K562 (cell line): ENCODE results near the gene ACSL6. TPM values are rescaled to one million over a fixed set of nuclear protein-coding genes. Genes with fewer than 3 reads are reported as not detected.

Experiments
- ARID1B ChIP-seq: fragments of 450-650 bp; IDR thresholded peaks from 2 replicates; pipeline ENCODE4 v1.6.1; 2016; ENCODE audit warnings: antibody characterized with exemption, mild to moderate bottlenecking, inconsistent platforms
- ARID4B ChIP-seq: sonication (generic); formaldehyde crosslinking; IDR thresholded peaks from 2 replicates; pipeline ENCODE4 v1.8.0; 2022; ENCODE audit warnings: mild to moderate bottlenecking, missing genetic modification reagents
- CBFB ChIP-seq: sonication (generic); formaldehyde crosslinking; IDR thresholded peaks from 2 replicates; pipeline ENCODE4 v1.4.0; 2020; ENCODE audit warnings: mild to moderate bottlenecking, missing genetic modification reagents
- CREB1 ChIP-seq, 2 experiments: sonication (generic) in 1 of 2; formaldehyde crosslinking in 1 of 2; IDR thresholded peaks; 2 replicates each; pipeline versions ENCODE4 v1.6.1 to v1.8.0; 2012 to 2022; ENCODE audit warnings: inconsistent platforms in 1 of 2, mild to moderate bottlenecking in 1 of 2, missing genetic modification reagents in 1 of 2, moderate library complexity in 1 of 2
- EP300 ChIP-seq: IDR thresholded peaks from 2 replicates; pipeline ENCODE4 v1.6.1; 2012; ENCODE audit warnings: low read length, improper control_type of control experiment
- MAX ChIP-seq: sonication (generic); formaldehyde crosslinking; IDR thresholded peaks from 2 replicates; pipeline ENCODE4 v1.9.0; 2022; ENCODE audit warnings: mild to moderate bottlenecking, missing genetic modification reagents
- NFE2 ChIP-seq: IDR thresholded peaks from 2 replicates; pipeline ENCODE4 v1.6.1; 2014; ENCODE audit warnings: antibody characterized with exemption, low read depth
- STAT5A ChIP-seq: IDR thresholded peaks from 2 replicates; pipeline ENCODE4 v1.6.1; 2012; ENCODE audit warnings: low read length, inconsistent platforms, borderline replicate concordance
- TAF1 ChIP-seq: IDR thresholded peaks from 2 replicates; pipeline ENCODE4 v1.6.1; 2011; ENCODE audit warnings: mild to moderate bottlenecking, low read length, moderate library complexity; ENCODE audit not compliant: insufficient read depth, control insufficient read depth, severe bottlenecking; ENCODE audit errors: extremely low read depth
- TOE1 ChIP-seq, 2 experiments: fragments of 450-650 bp in 1 of 2; sonication (generic) in 1 of 2; formaldehyde crosslinking in 1 of 2; IDR thresholded peaks; 2 replicates each; pipeline versions ENCODE4 v1.7.1 to v1.8.0; 2016 to 2022; ENCODE audit warnings: borderline replicate concordance in 2 of 2, mild to moderate bottlenecking in 2 of 2, antibody characterized with exemption in 1 of 2, inconsistent platforms in 1 of 2, low read depth in 1 of 2, missing genetic modification reagents in 1 of 2, moderate library complexity in 1 of 2
- ZNF395 ChIP-seq: fragments of 200-800 bp; sonication (Bioruptor generic); IDR thresholded peaks from 2 replicates; pipeline ENCODE4 v1.6.1; 2017; ENCODE audit warnings: missing genetic modification characterization, missing compliant biosample characterization
- polyA plus RNA-seq, 8 experiments: library from polyadenylated mRNA; depleted of rRNA in 4 of 8; stranded (reverse) in 5 of 8; unstranded in 3 of 8; fragments of >200 nt; fragmentation: Nextera tagmentation in 2 of 8; fragmentation: Illumina TruSeq in 1 of 8; extraction: Ambion mirVana in 2 of 8; extraction: Trizol in 1 of 8; gene quantifications; 2 replicates each; pipeline versions ENCODE4 v1.2.1 to v1.2.3, GENCODE V29; 2011 to 2014; ENCODE audit warnings: inconsistent platforms in 1 of 8, missing spikeins in 1 of 8
- total RNA-seq, 7 experiments: library from RNA; depleted of rRNA in 6 of 7; stranded (reverse); fragments of >200 nt in 6 of 7; fragmentation: Illumina TruSeq in 2 of 7; extraction: Trizol in 2 of 7; gene quantifications; 2 replicates each; pipeline versions ENCODE4 v1.2.1 to v1.2.3, GENCODE V29; 2011 to 2021; ENCODE audit warnings: low replicate concordance in 1 of 7
- TF ChIP-seq, protein P1 (sequence below): fragments of 450-650 bp; IDR thresholded peaks from 2 replicates; pipeline ENCODE4 v1.6.1; 2016; ENCODE audit warnings: mild to moderate bottlenecking
- TF ChIP-seq, protein P2 (sequence below): IDR thresholded peaks from 2 replicates; pipeline ENCODE4 v1.6.1; 2011; ENCODE audit not compliant: insufficient read length; ENCODE audit errors: extremely low read depth

ACSL6 gene
- total and polyA plus RNA-seq, 9 of the 15 experiments (the other 6 are each of a cell fraction or from before 2014, with no cell fraction given) = 0.50 to 1.5 (median 0.69) TPM

- TF ChIP-seq ZNF395 = peak; percentile 83; the same call in 1 of the 2 replicates
- TF ChIP-seq, protein P1, sequence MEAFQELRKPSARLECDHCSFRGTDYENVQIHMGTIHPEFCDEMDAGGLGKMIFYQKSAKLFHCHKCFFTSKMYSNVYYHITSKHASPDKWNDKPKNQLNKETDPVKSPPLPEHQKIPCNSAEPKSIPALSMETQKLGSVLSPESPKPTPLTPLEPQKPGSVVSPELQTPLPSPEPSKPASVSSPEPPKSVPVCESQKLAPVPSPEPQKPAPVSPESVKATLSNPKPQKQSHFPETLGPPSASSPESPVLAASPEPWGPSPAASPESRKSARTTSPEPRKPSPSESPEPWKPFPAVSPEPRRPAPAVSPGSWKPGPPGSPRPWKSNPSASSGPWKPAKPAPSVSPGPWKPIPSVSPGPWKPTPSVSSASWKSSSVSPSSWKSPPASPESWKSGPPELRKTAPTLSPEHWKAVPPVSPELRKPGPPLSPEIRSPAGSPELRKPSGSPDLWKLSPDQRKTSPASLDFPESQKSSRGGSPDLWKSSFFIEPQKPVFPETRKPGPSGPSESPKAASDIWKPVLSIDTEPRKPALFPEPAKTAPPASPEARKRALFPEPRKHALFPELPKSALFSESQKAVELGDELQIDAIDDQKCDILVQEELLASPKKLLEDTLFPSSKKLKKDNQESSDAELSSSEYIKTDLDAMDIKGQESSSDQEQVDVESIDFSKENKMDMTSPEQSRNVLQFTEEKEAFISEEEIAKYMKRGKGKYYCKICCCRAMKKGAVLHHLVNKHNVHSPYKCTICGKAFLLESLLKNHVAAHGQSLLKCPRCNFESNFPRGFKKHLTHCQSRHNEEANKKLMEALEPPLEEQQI = peak; percentile 81; the same call in 1 of the 2 replicates
- TF ChIP-seq ARID4B (CRISPR knock-in tag) = no peak
- TF ChIP-seq NFE2 = 0 out of 2 replicates have a peak, but pooled peaks have one; percentile 38
- peak; percentile 43 for TF ChIP-seq TAF1
- peak; percentile 95 for TF ChIP-seq EP300
- TF ChIP-seq CBFB (CRISPR knock-in tag) = peak; percentile 94
- peak; percentile 46; the same call in 1 of the 2 replicates for TF ChIP-seq TOE1 (IDR thresholded peaks at IDR 0.05; ENCODE audit: borderline replicate concordance)
- no peak for TF ChIP-seq TOE1 (CRISPR knock-in tag; IDR thresholded peaks at IDR 0.05; ENCODE audit: borderline replicate concordance, low read depth)
- TF ChIP-seq CREB1 (IDR thresholded peaks at IDR 0.05) = peak; percentile 63; the same call in 1 of the 2 replicates
- no peak for TF ChIP-seq CREB1 (CRISPR knock-in tag; IDR thresholded peaks at IDR 0.05)
- peak; percentile 80 for TF ChIP-seq MAX (CRISPR knock-in tag)
- peak; percentile 92 for TF ChIP-seq STAT5A
- TF ChIP-seq ARID1B = peak; percentile 98
- TF ChIP-seq, protein P2, sequence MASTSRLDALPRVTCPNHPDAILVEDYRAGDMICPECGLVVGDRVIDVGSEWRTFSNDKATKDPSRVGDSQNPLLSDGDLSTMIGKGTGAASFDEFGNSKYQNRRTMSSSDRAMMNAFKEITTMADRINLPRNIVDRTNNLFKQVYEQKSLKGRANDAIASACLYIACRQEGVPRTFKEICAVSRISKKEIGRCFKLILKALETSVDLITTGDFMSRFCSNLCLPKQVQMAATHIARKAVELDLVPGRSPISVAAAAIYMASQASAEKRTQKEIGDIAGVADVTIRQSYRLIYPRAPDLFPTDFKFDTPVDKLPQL = no peak
Observed at GRCh38 chr5:131994533-131995226, 16.8 kb downstream of the ACSL6 start (continued).
